ENCODE results near the gene PARD3.

DNA sequence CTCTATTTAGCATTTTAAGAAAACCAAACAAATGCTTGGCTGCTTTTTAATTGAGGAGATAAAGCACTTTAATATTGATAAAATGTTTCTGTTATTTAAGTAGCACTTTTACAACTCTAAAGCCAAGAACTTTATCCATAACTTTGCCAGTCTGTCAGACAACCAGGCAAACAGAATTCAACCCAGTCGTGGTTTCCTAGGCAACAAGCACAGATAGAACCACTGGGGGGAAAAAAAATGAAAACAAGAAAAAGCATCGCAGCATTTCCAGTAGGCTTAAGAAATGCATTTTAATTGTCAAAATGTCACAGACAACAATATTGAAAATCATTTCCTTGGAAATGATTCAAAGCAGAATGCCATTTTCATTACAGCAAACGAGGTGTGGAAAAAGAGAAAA lies 323.4 kb downstream of the PARD3 start:
- TF ChIP-seq SP1 (IDR thresholded peaks at IDR 0.05; ENCODE audit: low read depth, low read length) (no peak), CTCF (IDR thresholded peaks at IDR 0.05 in 2 of 3, conservative IDR thresholded peaks at IDR 0.05 in 1 of 3; ENCODE audit: control insufficient read depth in 2 of 3, extremely low read depth in 1 of 3, insufficient read depth in 1 of 3, low read depth in 3 of 3, low read length in 3 of 3) (no peak), DPF2 (IDR thresholded peaks at IDR 0.05) (no peak), GATAD2B (conservative IDR thresholded peaks at IDR 0.05; ENCODE audit: low read depth) (no peak), ATF3 (IDR thresholded peaks at IDR 0.05; ENCODE audit: borderline replicate concordance, extremely low read depth, low read depth, low read length) (no peak), SREBF2 (IDR thresholded peaks at IDR 0.05; ENCODE audit: low read length) (no peak), TAF1 (IDR thresholded peaks at IDR 0.05; ENCODE audit: borderline replicate concordance, low read depth, low read length) (no peak), RAD51 (IDR thresholded peaks at IDR 0.05) (no peak), REST (IDR thresholded peaks at IDR 0.05; ENCODE audit: low read depth, low read length) (no peak), EP300 (IDR thresholded peaks at IDR 0.05; ENCODE audit: borderline replicate concordance in 1 of 2, control insufficient read depth in 1 of 2, low read depth in 2 of 2, low read length in 2 of 2) (no peak), PKNOX1 (IDR thresholded peaks at IDR 0.05) (no peak), POLR2A (IDR thresholded peaks at IDR 0.05; ENCODE audit: low read depth, low read length) (no peak), ZNF384 (IDR thresholded peaks at IDR 0.05; ENCODE audit: borderline replicate concordance, low read depth, low read length) (no peak), POLR2AphosphoS5 (IDR thresholded peaks at IDR 0.05; ENCODE audit: low read length) (no peak)

Measured in GM12878 (cell line).